Lower leg skin (tissue), 4 donors: ENCODE results near the gene PLEKHG3. TPM values are rescaled to one million over a fixed set of nuclear protein-coding genes. Genes with fewer than 3 reads are reported as not detected.

ENCODE experiments used
- DNase-seq, 2 donors: peaks; one replicate each; pipeline ENCODE4 v3.0.0-alpha.2; 2019; ENCODE audit warnings: low spot score in 2 of 2
- H3K4me3 ChIP-seq: fragments of 200-600 bp; sonication (generic); 2 replicates; pipeline ENCODE4 v1.5.1; 2017; ENCODE audit warnings: mild to moderate bottlenecking, low read depth; ENCODE audit not compliant: poor library complexity, severe bottlenecking
- CTCF ChIP-seq, 3 donors: fragments of 450-650 bp; IDR thresholded peaks; one replicate each; pipeline ENCODE4 v1.5.1; 2016; ENCODE audit warnings: antibody characterized with exemption in 3 of 3, mild to moderate bottlenecking in 3 of 3, moderate library complexity in 2 of 3
- POLR2A ChIP-seq, 2 donors: fragments of 450-650 bp; IDR thresholded peaks; one replicate each; pipeline ENCODE4 v1.6.1; 2016 to 2017; ENCODE audit warnings: antibody characterized with exemption in 2 of 2, mild to moderate bottlenecking in 1 of 2, moderate library complexity in 1 of 2
- WGBS, 2 donors: methylation state at CpG; one replicate each; pipeline ENCODE4 v1.1.5; 2018; 5-methylcytosine and 5-hydroxymethylcytosine counted together
- intact Hi-C: fragments of 100-400 bp; cut with DNase I; formaldehyde crosslinking; loops from one replicate; pipeline ENCODE4 v1.15.0; 2023; ENCODE audit warnings: low total_unique reads
- total RNA-seq, 4 donors: library from RNA; depleted of rRNA; stranded (reverse); fragments of >200 nt; gene quantifications; one replicate each; pipeline ENCODE4 v1.1.0, GENCODE V29; 2016

Gene PLEKHG3
- total RNA-seq, 4 donors from 2014 or later = 92.9 to 178 (median 125) TPM

GRCh38 chr14:64779472-64779871, 75.2 kb downstream of the PLEKHG3 start:
- H3K4me3 ChIP-seq = no peak overlapping the region
- WGBS, 2 donors = 93 to 94% methylated on average over 7 of the region's 7 CpGs
- intact Hi-C loops = no loop called here
- no peak for TF ChIP-seq CTCF (IDR thresholded peaks at IDR 0.05)
- DNase-seq = no peak

- 92% methylated on average over 10 to 11 of the region's 11 CpGs for WGBS, 2 donors
Observed at GRCh38 chr14:64782196-64782595, 78.0 kb downstream of the PLEKHG3 start.

GRCh38 chr14:64784006-64784405, 79.8 kb downstream of the PLEKHG3 start:
- WGBS, 2 donors = 99% methylated on average over 9 of the region's 9 CpGs
- no peak for DNase-seq
- no peak overlapping the region for H3K4me3 ChIP-seq
- intact Hi-C loops = loop anchor here (10.0 kb wide), 1 partner anchor 329 kb away; no protein-coding TSS in a partner anchor
- TF ChIP-seq POLR2A (IDR thresholded peaks at IDR 0.05) = no peak
- TF ChIP-seq CTCF (IDR thresholded peaks at IDR 0.05) = no peak

More at GRCh38 chr14:64782196-64782595, 78.0 kb downstream of the PLEKHG3 start:
- DNase-seq = no peak
- intact Hi-C loops = loop anchor here (10.0 kb wide), 1 partner anchor 327 kb away; no protein-coding TSS in a partner anchor
- TF ChIP-seq POLR2A (IDR thresholded peaks at IDR 0.05) (no peak), CTCF (IDR thresholded peaks at IDR 0.05) (no peak)
- H3K4me3 ChIP-seq = no peak overlapping the region

GRCh38 chr14:64786296-64787149, 82.3 kb downstream of the PLEKHG3 start:
- H3K4me3 ChIP-seq = no peak overlapping the region
- intact Hi-C loops = loop anchor here (10.0 kb wide), 1 partner anchor 332 kb away; no protein-coding TSS in a partner anchor

GRCh38 chr14:64787619-64788018, 83.4 kb downstream of the PLEKHG3 start:
- TF ChIP-seq POLR2A (IDR thresholded peaks at IDR 0.05) = no peak
- no peak for TF ChIP-seq CTCF (IDR thresholded peaks at IDR 0.05)
- intact Hi-C loops = loop anchor here (10.0 kb wide), 1 partner anchor 333 kb away; no protein-coding TSS in a partner anchor
- 86 to 93% methylated on average over 6 of the region's 6 CpGs for WGBS, 2 donors

More at GRCh38 chr14:64786296-64787149, 82.3 kb downstream of the PLEKHG3 start:
- WGBS, 2 donors = 85 to 90% methylated on average over 23 to 24 of the region's 24 CpGs
- DNase-seq = no peak
- TF ChIP-seq POLR2A (IDR thresholded peaks at IDR 0.05) (no peak), CTCF (IDR thresholded peaks at IDR 0.05) (no peak)

More at GRCh38 chr14:64787619-64788018, 83.4 kb downstream of the PLEKHG3 start:
- DNase-seq = no peak
- no peak overlapping the region for H3K4me3 ChIP-seq
